ENCODE measurements around the gene TCF7L2. TPM values are rescaled to one million over a fixed set of nuclear protein-coding genes. Genes with fewer than 3 reads are reported as not detected.

TCF7L2 gene
- total RNA-seq (14.9 TPM), polyA plus RNA-seq (ENCODE audit: insufficient read depth in 1 of 8, insufficient read length in 8 of 8, low replicate concordance in 1 of 8) (10 to 100 TPM; 44.7 to 77.3 (median 54.0) TPM)
- long read RNA-seq, donor 1, partial matches to known transcripts = 0 of 1 reads
- long read RNA-seq, donor 1, other reads (novel, unspliced or antisense) = 0 of 1 reads
- long read RNA-seq, donor 2 = 0 reads
- long read RNA-seq, donor 3, partial matches to known transcripts = 15 of 16 reads
- long read RNA-seq, donor 3, other reads (novel, unspliced or antisense) = 0 of 16 reads
- long read RNA-seq, donor 4, partial matches to known transcripts = 6 of 7 reads
- long read RNA-seq, donor 4, other reads (novel, unspliced or antisense) = 0 of 7 reads
- long read RNA-seq, donor 5, partial matches to known transcripts = 18 of 26 reads
- long read RNA-seq, donor 5, other reads (novel, unspliced or antisense) = 0 of 26 reads
- long read RNA-seq, donor 6, partial matches to known transcripts = 0 of 3 reads
- long read RNA-seq, donor 6, other reads (novel, unspliced or antisense) = 0 of 3 reads
- long read RNA-seq, donor 7, partial matches to known transcripts = 0 of 2 reads
- long read RNA-seq, donor 7, other reads (novel, unspliced or antisense) = 0 of 2 reads
- long read RNA-seq, donor 8, partial matches to known transcripts = 7 of 11 reads
- long read RNA-seq, donor 8, other reads (novel, unspliced or antisense) = 0 of 11 reads
- long read RNA-seq, donor 9, partial matches to known transcripts = 0 of 3 reads
- long read RNA-seq, donor 9, other reads (novel, unspliced or antisense) = 0 of 3 reads
- long read RNA-seq, donor 10, full-length matches to known transcripts = 4 of 10 reads
- long read RNA-seq, donor 10, partial matches to known transcripts = 6 of 10 reads
- long read RNA-seq, donor 10, other reads (novel, unspliced or antisense) = 0 of 10 reads
- long read RNA-seq, donor 11, partial matches to known transcripts = 0 of 1 reads
- long read RNA-seq, donor 11, other reads (novel, unspliced or antisense) = 0 of 1 reads

DNA sequence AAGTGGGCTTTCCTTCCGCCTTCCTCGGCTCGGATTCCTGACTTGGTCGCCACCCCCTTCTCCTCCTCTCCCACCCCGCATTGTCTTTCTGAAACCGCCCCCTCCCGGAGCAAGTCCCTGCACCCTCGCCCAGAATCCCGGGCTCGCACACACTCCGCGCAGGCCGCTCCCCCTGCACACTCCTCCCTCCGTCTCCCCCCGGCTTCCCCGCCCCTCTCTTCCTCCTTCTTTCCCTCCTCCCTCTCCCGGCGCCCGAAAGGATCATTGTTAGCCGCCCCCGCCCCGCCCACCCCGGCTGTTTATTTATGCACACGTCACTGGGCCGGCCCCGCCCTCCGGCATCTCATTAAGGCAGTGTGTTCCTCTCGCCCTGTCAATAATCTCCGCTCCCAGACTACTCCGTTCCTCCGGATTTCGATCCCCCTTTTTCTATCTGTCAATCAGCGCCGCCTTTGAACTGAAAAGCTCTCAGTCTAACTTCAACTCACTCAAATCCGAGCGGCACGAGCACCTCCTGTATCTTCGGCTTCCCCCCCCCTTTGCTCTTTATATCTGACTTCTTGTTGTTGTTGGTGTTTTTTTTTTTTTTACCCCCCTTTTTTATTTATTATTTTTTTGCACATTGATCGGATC is at the start of gene TCF7L2:
TCF7L2 (plus strand) TSS at position 373 of the 633 bp plus-strand sequence. CDS start 510 bp downstream, outside the sequence.
- no peaks in the 10 kb centered on the region for H3K27me3 ChIP-seq (ENCODE audit: control insufficient read depth, insufficient read depth, low read length)
- H3K9me3 ChIP-seq (replicated peaks; ENCODE audit: control insufficient read depth, low read depth, low read length) = no peaks in the 10 kb centered on the region
- H3K4me3 ChIP-seq (ENCODE audit: low read length) = peak within 1 kb of the TSS; percentile 70
- peaks cover 21% of the 10 kb centered on the region for H3K4me1 ChIP-seq (ENCODE audit: control insufficient read depth, insufficient read depth, low read length)
- DNase-seq = peak; percentile 100
- under 1% methylated on average over 32 of the region's 39 CpGs for WGBS (ENCODE audit: insufficient coverage)
- H3K36me3 ChIP-seq (ENCODE audit: control insufficient read depth, insufficient read depth, low read length) = no peaks in the 10 kb centered on the region
- peak within 1 kb of the TSS; percentile 99 for H3K27ac ChIP-seq (ENCODE audit: low read length)

DNA sequence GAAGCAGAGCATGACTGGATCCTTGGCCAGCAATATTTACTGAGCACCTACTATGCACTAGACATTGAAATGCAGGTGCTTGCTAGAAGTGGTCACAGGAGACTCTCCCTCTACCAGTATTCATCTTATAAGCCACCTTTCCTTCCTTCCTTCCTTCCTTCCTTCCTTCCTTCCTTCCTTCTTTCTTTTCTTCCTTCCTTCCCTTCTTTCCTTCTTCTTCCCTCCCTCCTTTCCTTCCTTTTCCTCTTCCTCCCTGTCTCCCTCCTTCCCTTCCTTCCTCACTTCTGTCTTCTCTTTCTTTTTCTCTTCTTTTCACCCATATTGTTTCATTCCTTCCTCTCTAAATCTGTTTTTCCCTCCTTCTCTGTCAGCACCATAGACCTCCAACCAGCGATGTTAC is 47.3 kb upstream of the TCF7L2 start:
- Histone ChIP-seq H3K9me3 (replicated peaks; ENCODE audit: control insufficient read depth, low read depth, low read length) (no peaks in the 10 kb centered on the region), H3K4me3 (ENCODE audit: low read length) (no peak overlapping the region), H3K4me1 (ENCODE audit: control insufficient read depth, insufficient read depth, low read length) (peaks cover 4% of the 10 kb centered on the region), H3K36me3 (ENCODE audit: control insufficient read depth, insufficient read depth, low read length) (no peaks in the 10 kb centered on the region), H3K27ac (ENCODE audit: low read length) (no peak overlapping the region), H3K27me3 (ENCODE audit: control insufficient read depth, insufficient read depth, low read length) (no peaks in the 10 kb centered on the region)
- no CpG with 5 or more reads among the region's 1 CpG for WGBS (ENCODE audit: insufficient coverage)
- no peak for DNase-seq

DNA sequence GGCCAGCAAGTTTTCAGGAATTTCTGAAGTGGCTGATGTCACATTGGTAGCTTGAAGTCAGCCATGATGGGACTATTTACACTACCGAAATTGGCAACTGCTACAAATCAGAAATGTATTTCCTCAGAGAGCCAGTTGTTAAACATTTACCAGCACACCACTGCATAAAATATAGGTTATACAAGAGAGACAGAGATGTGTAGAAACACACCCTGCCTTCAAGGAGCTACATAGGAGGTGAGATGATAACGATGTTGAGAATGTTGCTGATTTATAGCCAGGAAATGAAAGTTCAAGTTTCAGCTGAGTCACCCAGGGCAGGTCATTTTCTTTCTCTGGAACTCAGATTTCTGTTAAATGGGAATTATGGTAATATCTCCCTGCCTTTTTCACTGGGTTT is 46.0 kb upstream of the TCF7L2 start:
- WGBS (ENCODE audit: insufficient coverage) = no CpG with 5 or more reads among the region's 2 CpGs
- no peaks in the 10 kb centered on the region for H3K36me3 ChIP-seq (ENCODE audit: control insufficient read depth, insufficient read depth, low read length)
- DNase-seq = no peak
- no peaks in the 10 kb centered on the region for H3K9me3 ChIP-seq (replicated peaks; ENCODE audit: control insufficient read depth, low read depth, low read length)
- no peak overlapping the region for H3K4me3 ChIP-seq (ENCODE audit: low read length)
- H3K27ac ChIP-seq (ENCODE audit: low read length) = no peak overlapping the region
- H3K4me1 ChIP-seq (ENCODE audit: control insufficient read depth, insufficient read depth, low read length) = no peaks in the 10 kb centered on the region
- H3K27me3 ChIP-seq (ENCODE audit: control insufficient read depth, insufficient read depth, low read length) = no peaks in the 10 kb centered on the region

DNA sequence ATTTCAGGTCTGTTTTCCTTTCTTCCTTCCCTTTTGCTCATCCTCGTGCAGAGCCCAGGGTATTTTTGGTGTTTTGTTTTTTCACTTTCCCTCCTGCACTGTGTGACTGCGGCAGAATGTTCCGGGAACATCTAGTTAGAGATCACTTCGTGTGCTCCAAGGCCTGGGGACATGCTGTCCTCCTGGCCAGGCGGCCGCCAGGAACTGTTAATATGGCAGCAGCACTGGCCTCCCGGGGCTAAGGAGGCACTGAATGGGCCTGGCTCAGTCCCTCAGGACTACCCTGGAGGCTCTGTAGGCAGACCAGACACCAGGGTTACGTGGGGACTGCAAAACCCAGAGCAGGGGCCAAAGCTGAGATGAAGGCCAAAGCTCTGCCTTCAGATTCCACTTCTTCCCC is 43.1 kb upstream of the TCF7L2 start:
- WGBS (ENCODE audit: insufficient coverage) = 83% methylated on average over 7 of the region's 8 CpGs
- no peaks in the 10 kb centered on the region for H3K9me3 ChIP-seq (replicated peaks; ENCODE audit: control insufficient read depth, low read depth, low read length)

DNA sequence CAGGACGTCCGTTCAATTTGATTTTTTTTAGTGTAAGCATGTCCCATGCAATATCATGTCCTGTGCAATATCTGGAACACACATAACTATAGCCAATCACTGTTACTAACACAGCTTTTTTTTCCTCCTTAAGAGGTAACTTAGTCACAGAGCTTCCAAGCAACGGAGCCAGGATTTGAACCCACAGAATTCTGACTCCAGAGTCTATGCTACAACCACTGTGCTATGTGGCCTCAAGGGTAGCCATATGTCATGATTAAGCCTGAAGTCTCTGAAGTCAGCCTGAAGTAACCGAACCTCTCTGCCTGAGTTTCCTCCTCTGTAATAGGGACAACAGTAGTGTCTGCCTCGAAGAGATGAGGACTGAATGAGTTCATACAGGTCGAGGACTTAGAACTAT is 42.2 kb upstream of the TCF7L2 start:
- no peak overlapping the region for H3K4me3 ChIP-seq (ENCODE audit: low read length)
- no peaks in the 10 kb centered on the region for H3K27me3 ChIP-seq (ENCODE audit: control insufficient read depth, insufficient read depth, low read length)
- DNase-seq = no peak
- WGBS (ENCODE audit: insufficient coverage) = 69% methylated on average over 4 of the region's 6 CpGs
- H3K36me3 ChIP-seq (ENCODE audit: control insufficient read depth, insufficient read depth, low read length) = no peaks in the 10 kb centered on the region
- no peak overlapping the region for H3K27ac ChIP-seq (ENCODE audit: low read length)
- no peaks in the 10 kb centered on the region for H3K9me3 ChIP-seq (replicated peaks; ENCODE audit: control insufficient read depth, low read depth, low read length)
- H3K4me1 ChIP-seq (ENCODE audit: control insufficient read depth, insufficient read depth, low read length) = peaks cover 3% of the 10 kb centered on the region

More for the DNA sequence above, 43.1 kb upstream of the TCF7L2 start:
- no peaks in the 10 kb centered on the region for H3K27me3 ChIP-seq (ENCODE audit: control insufficient read depth, insufficient read depth, low read length)
- no peaks in the 10 kb centered on the region for H3K36me3 ChIP-seq (ENCODE audit: control insufficient read depth, insufficient read depth, low read length)
- no peak for DNase-seq
- no peak overlapping the region for H3K4me3 ChIP-seq (ENCODE audit: low read length)
- no peak overlapping the region for H3K27ac ChIP-seq (ENCODE audit: low read length)
- peaks cover 3% of the 10 kb centered on the region for H3K4me1 ChIP-seq (ENCODE audit: control insufficient read depth, insufficient read depth, low read length)

DNA sequence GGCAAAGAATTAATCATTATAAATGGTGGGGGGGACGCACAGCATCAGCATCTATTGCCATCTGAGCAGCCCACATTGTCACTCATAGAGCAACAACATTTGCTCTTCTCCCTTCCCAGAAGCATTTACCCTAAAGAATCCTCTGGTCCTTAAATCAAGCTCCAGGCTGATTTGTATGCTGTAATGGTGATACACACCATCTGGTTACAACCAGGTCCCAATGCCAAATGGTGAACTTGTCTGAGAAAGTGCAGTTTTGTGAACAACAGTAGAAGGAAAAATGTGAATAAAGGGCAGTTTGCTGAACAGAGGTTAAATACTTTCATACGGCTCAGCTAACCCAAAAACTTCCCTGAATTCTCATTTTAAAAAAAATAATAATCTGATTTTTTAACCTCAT is 38.8 kb upstream of the TCF7L2 start:
- no peak overlapping the region for H3K4me3 ChIP-seq (ENCODE audit: low read length)
- WGBS (ENCODE audit: insufficient coverage) = no CpG with 5 or more reads among the region's 2 CpGs
- no peak overlapping the region for H3K27ac ChIP-seq (ENCODE audit: low read length)
- peaks cover 3% of the 10 kb centered on the region for H3K4me1 ChIP-seq (ENCODE audit: control insufficient read depth, insufficient read depth, low read length)
- H3K27me3 ChIP-seq (ENCODE audit: control insufficient read depth, insufficient read depth, low read length) = no peaks in the 10 kb centered on the region
- H3K9me3 ChIP-seq (replicated peaks; ENCODE audit: control insufficient read depth, low read depth, low read length) = no peaks in the 10 kb centered on the region
- DNase-seq = no peak
- no peaks in the 10 kb centered on the region for H3K36me3 ChIP-seq (ENCODE audit: control insufficient read depth, insufficient read depth, low read length)

DNA sequence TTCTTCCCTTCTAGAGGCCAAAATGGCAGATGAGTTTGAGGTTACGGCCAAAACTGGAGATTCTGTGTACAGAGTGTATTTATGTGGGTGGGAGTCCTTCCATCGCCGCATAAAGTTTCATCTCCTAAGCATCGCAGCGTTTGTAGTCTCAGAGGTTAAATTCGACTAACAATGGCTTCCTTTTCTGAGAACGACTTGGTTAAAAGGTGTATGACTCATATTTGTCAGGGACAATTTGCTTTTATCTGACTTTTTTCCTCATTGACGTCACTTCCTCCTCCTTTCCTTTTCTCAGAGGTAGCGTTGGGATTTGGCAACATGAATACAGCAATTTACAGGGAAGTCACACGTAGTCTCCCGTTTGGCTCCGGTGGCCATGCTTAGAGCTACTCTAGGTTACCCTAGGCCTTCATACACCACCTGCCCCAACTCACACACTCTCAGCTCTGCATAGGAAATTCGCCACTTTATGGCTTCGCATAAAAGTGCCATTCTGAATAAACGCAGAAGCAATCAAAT is 37.6 kb upstream of the TCF7L2 start:
- Histone ChIP-seq H3K4me1 (ENCODE audit: control insufficient read depth, insufficient read depth, low read length) (peaks cover 3% of the 10 kb centered on the region), H3K9me3 (replicated peaks; ENCODE audit: control insufficient read depth, low read depth, low read length) (no peaks in the 10 kb centered on the region), H3K36me3 (ENCODE audit: control insufficient read depth, insufficient read depth, low read length) (no peaks in the 10 kb centered on the region), H3K4me3 (ENCODE audit: low read length) (no peak overlapping the region), H3K27me3 (ENCODE audit: control insufficient read depth, insufficient read depth, low read length) (no peaks in the 10 kb centered on the region), H3K27ac (ENCODE audit: low read length) (no peak overlapping the region)
- peak; percentile 35 for DNase-seq
- 51% methylated on average over 9 of the region's 15 CpGs for WGBS (ENCODE audit: insufficient coverage)

DNA sequence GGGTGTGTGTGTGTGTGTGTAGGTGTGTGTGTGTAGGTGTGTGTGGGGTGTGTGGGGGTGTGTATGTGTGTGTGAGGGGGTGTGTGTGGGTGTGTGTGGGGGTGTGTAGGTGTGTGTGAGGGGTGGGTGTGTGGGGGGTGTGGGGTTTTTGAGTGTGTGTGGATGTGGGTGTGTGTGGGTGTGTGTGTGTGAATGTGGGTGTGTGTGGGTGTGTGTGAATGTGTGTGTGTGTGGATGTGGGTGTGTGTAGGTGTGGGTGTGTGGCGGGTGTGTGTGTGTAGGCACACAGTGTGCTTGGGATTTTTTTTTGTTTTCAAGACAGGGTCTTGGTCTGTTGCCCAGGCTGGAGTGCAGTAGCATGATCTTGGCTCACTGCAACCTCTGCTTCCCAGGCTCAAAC is 36.8 kb upstream of the TCF7L2 start:
- Histone ChIP-seq H3K27ac (ENCODE audit: low read length) (no peak overlapping the region), H3K4me1 (ENCODE audit: control insufficient read depth, insufficient read depth, low read length) (peaks cover 3% of the 10 kb centered on the region), H3K4me3 (ENCODE audit: low read length) (no peak overlapping the region), H3K36me3 (ENCODE audit: control insufficient read depth, insufficient read depth, low read length) (no peaks in the 10 kb centered on the region), H3K9me3 (replicated peaks; ENCODE audit: control insufficient read depth, low read depth, low read length) (no peaks in the 10 kb centered on the region), H3K27me3 (ENCODE audit: control insufficient read depth, insufficient read depth, low read length) (no peaks in the 10 kb centered on the region)
- 78% methylated on average over 1 of the region's 1 CpG for WGBS (ENCODE audit: insufficient coverage)
- DNase-seq = no peak

DNA sequence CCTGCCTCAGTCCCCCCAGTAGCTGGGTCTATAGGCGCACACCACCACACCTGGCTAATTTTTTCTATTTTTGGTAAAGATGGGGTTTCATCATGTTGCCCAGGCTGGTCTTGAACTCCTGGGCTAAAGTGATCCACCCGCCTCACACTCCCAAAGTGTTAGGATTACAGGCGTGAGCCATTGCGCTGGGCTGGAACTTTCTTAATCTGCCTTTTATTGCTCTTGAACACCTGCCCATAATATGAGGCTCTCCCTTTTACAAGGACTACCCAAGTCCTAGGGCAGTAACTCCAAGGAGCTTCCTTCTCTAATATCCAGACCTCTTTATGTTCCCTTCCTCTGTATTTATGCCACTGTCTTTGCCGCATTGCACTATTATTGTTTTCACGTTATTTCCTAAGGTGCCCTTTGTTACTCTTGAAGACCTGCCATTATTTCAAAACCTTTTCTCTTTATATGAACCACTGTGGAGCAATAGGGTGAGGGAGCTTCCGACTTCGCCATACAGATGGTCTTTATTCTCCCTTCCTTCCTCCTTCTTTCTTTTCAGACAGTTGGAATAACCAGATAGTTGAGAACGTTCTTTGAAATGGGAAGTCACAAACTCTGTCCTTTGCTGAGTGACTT is 36.3 kb upstream of the TCF7L2 start:
- H3K36me3 ChIP-seq (ENCODE audit: control insufficient read depth, insufficient read depth, low read length) = no peaks in the 10 kb centered on the region
- no peak overlapping the region for H3K27ac ChIP-seq (ENCODE audit: low read length)
- H3K27me3 ChIP-seq (ENCODE audit: control insufficient read depth, insufficient read depth, low read length) = no peaks in the 10 kb centered on the region
- 97% methylated on average over 3 of the region's 9 CpGs for WGBS (ENCODE audit: insufficient coverage)
- no peak for DNase-seq
- peaks cover 3% of the 10 kb centered on the region for H3K4me1 ChIP-seq (ENCODE audit: control insufficient read depth, insufficient read depth, low read length)
- H3K4me3 ChIP-seq (ENCODE audit: low read length) = no peak overlapping the region
- no peaks in the 10 kb centered on the region for H3K9me3 ChIP-seq (replicated peaks; ENCODE audit: control insufficient read depth, low read depth, low read length)

Measured in muscle of leg (tissue), 16 donors.